Measurements from ENCODE around the gene DSCAM. TPM values are rescaled to one million over a fixed set of nuclear protein-coding genes. Genes with fewer than 3 reads are reported as not detected.

The DSCAM gene
- total RNA-seq, 2 experiments from 2014 or later, result not detected

DNA sequence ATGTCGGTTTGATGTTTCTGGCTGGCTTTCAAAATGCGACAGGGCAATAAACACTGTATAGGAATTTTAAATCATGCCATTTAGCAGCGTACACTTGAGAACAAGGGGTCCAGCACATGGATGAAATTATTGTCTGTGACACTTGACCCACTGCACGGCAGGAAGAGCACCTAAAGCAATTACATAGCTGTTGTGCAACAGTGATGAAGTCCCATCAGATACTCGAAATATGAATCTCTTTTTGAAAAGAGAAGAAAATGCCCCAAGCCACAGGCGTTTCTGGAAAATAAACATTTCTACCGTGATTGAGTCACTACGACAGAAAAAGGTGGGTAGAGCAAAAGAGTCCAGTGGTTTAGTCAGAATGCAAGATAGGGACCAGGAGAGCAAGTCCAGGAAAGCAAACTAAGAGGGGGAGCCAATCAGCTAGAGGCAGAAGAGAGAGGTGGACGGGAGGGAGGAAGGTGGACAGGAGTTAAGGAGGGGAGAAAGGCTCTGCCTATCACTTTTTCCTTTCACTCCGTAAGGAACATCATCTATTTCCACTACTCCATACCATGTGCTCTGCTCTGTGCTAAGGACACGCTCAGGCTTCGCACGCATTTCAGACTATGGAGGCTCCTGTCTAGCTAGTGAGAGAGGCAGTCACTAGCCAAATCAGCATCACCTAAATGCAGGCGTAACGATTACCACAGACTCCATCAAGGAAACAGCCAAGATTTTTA, 6.4 kb downstream of the DSCAM start:
- Mint-ChIP-seq H3K27me3 (peaks cover 34% of the 10 kb centered on the region), H3K4me3 (no peak overlapping the region), H3K9me3 (no peaks in the 10 kb centered on the region), H3K36me3 (ENCODE audit: low read depth) (no peaks in the 10 kb centered on the region), H3K27ac (no peak overlapping the region), H3K4me1 (ENCODE audit: low read depth) (no peaks in the 10 kb centered on the region)
- DNase-seq (no peak), ATAC-seq (no peak)
- intact Hi-C loops (cut with micrococcal nuclease), result no loop called here
- POLR2A ChIA-PET, result no interaction called here
- TF ChIP-seq, protein P1, sequence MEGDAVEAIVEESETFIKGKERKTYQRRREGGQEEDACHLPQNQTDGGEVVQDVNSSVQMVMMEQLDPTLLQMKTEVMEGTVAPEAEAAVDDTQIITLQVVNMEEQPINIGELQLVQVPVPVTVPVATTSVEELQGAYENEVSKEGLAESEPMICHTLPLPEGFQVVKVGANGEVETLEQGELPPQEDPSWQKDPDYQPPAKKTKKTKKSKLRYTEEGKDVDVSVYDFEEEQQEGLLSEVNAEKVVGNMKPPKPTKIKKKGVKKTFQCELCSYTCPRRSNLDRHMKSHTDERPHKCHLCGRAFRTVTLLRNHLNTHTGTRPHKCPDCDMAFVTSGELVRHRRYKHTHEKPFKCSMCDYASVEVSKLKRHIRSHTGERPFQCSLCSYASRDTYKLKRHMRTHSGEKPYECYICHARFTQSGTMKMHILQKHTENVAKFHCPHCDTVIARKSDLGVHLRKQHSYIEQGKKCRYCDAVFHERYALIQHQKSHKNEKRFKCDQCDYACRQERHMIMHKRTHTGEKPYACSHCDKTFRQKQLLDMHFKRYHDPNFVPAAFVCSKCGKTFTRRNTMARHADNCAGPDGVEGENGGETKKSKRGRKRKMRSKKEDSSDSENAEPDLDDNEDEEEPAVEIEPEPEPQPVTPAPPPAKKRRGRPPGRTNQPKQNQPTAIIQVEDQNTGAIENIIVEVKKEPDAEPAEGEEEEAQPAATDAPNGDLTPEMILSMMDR (IDR thresholded peaks at IDR 0.05), result no peak
- CTCF ChIA-PET, result interaction anchor here (1.2 kb wide), 1 partner anchor 23 kb away, joined by 3 read pairs; no protein-coding TSS in a partner anchor

DNA sequence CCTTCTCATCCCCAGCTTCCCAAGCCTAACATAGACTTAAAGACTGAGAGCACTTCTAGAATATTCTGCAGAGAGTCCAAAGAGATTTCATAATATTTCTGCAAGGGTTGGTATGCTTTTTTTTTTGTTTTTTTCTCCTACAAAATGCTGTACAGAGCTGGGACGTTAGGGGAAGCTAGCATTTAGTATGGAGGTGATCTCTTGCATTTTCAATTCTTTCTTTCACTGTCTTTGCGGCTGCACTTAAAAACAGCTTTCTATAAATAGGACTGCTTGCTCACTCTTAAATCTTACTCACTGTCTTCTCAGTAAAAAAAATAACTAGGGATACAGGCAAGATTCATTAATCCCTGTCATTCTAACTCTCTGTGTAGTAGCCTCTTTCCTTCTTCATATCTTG, 7.4 kb downstream of the DSCAM start:
- Mint-ChIP-seq H3K4me3 (no peak overlapping the region), H3K4me1 (ENCODE audit: low read depth) (no peaks in the 10 kb centered on the region), H3K27me3 (peaks cover 29% of the 10 kb centered on the region), H3K27ac (no peak overlapping the region), H3K36me3 (ENCODE audit: low read depth) (no peaks in the 10 kb centered on the region), H3K9me3 (no peaks in the 10 kb centered on the region)
- ChIA-PET CTCF (no interaction called here), POLR2A (no interaction called here)
- intact Hi-C loops (cut with micrococcal nuclease), result no loop called here
- TF ChIP-seq, protein P1 (IDR thresholded peaks at IDR 0.05), result no peak
- no peak for DNase-seq
- ATAC-seq, result no peak

DNA sequence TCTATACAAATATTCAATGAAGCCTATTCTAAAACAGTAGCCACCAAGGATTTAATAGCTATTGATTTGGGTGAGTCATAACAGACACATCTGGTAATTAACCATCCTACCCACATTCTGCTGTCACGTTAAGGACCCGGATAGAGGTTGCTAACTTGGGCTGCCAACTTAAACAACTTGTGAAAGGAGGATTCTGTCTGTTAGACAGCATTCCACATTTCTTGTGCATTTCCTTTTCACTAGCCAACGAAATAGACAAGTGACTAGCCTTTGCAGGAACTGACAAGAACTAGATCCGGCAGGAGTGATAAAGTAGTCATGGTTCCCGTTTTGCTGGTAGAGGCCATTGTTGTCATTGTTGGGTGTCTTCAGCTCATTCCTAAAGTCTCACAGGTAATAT, 9.5 kb downstream of the DSCAM start:
- H3K27me3 Mint-ChIP-seq, result peaks cover 27% of the 10 kb centered on the region
- DNase-seq (no peak), ATAC-seq (no peak)
- H3K9me3 Mint-ChIP-seq, result no peaks in the 10 kb centered on the region
- H3K27ac Mint-ChIP-seq, result no peak overlapping the region
- no peaks in the 10 kb centered on the region for H3K4me1 Mint-ChIP-seq (ENCODE audit: low read depth)
- H3K4me3 Mint-ChIP-seq, result no peak overlapping the region
- no peaks in the 10 kb centered on the region for H3K36me3 Mint-ChIP-seq (ENCODE audit: low read depth)
- intact Hi-C loops (cut with micrococcal nuclease), result no loop called here
- POLR2A ChIA-PET, result interaction anchor here (0.6 to 0.8 kb wide), 2 partner anchors 13 kb away, joined by 3 read pairs; no protein-coding TSS in a partner anchor
- CTCF ChIA-PET, result no interaction called here
- TF ChIP-seq, protein P1 (IDR thresholded peaks at IDR 0.05), result no peak

DNA sequence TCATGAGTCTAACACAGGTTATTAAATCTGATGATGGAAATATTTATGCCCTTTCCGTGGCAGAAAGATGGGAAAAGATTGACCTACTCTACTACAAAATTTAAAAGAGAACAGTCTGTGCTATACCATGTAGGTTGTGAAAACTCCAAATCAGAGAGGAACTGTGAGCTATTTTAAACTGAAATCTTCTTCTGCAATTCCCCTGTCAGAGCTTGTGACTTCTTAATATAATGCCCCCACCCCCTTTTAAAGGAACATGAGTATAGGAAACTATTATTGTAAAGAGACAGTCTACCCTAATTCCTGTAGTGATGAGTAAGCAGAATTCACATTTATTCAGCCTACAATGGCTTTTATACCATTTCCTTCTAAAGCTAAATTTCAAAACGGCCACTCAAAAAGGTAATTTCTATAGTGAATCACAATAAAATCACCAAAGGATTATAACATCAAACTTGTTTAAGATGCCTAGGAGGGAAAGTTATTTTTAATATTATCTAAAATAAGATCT, 11.7 kb downstream of the DSCAM start:
- H3K36me3 Mint-ChIP-seq (ENCODE audit: low read depth), result no peaks in the 10 kb centered on the region
- no peaks in the 10 kb centered on the region for H3K4me1 Mint-ChIP-seq (ENCODE audit: low read depth)
- no peak overlapping the region for H3K4me3 Mint-ChIP-seq
- ChIA-PET POLR2A (no interaction called here), CTCF (no interaction called here)
- H3K9me3 Mint-ChIP-seq, result no peaks in the 10 kb centered on the region
- peaks cover 11% of the 10 kb centered on the region for H3K27me3 Mint-ChIP-seq
- TF ChIP-seq, protein P1 (IDR thresholded peaks at IDR 0.05), result no peak
- ATAC-seq (no peak), DNase-seq (no peak)
- intact Hi-C loops (cut with micrococcal nuclease), result no loop called here
- H3K27ac Mint-ChIP-seq, result no peak overlapping the region

DNA sequence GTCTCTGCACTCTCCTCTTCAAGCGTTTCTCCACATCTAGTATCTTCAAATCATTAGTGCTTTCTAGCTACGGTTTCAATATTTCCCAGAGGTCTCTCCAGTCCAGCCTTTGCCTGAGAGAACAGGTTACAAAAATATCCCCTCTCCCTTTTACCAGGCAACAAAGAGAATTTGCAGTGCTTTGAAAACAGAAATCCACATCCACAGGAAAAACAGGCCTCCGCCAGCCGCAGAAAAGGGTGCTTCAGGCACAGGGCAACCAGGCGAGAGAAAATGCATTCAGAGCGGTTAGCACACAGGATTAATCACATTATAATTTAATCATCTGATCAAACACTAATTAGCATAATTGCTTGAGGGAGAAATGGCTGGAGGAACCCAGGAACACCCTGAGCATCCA, 13.8 kb downstream of the DSCAM start:
- Mint-ChIP-seq H3K4me3 (no peak overlapping the region), H3K27ac (no peak overlapping the region), H3K27me3 (peaks cover 6% of the 10 kb centered on the region), H3K9me3 (no peaks in the 10 kb centered on the region), H3K4me1 (ENCODE audit: low read depth) (no peaks in the 10 kb centered on the region), H3K36me3 (ENCODE audit: low read depth) (no peaks in the 10 kb centered on the region)
- intact Hi-C loops (cut with micrococcal nuclease), result no loop called here
- POLR2A ChIA-PET, result no interaction called here
- ATAC-seq, result no peak
- TF ChIP-seq, protein P1 (IDR thresholded peaks at IDR 0.05), result no peak
- DNase-seq, result no peak
- CTCF ChIA-PET, result no interaction called here

Data from activated CD8-positive, alpha-beta T cell treated with anti-CD3 and anti-CD28 coated beads for 36 hours (primary cell).